ENCODE measurements around the gene ATP6V1F.

ATP6V1F gene

GRCh38 chr7:128862571-128863432 lies at the start of gene ATP6V1F:
TSS of gene ATP6V1F (plus strand) at chr7:128862856. CDS start at chr7:128862905, 49 bp downstream.
- peak; percentile 99 for DNase-seq

DNA sequence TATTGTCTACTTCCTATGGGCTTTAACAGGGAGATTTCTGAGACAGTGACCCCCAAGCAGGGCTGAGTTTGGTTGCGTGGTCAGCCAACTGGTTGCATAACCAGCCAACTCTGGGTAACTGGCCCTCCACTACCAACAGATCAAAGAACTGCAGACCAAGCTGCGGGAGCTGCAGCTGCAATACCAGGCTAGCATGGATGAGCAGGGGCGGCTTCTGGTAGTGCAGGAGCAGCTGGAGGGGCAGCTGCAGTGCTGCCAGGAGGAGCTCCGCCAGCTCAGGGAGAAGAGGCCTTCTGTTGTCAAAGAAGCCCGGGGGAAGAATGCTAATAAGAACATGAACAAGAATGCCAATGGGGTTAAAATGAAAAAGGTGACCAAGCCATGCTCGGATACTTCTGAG lies 48.2 kb upstream of the ATP6V1F start:
- no peak for DNase-seq

DNA sequence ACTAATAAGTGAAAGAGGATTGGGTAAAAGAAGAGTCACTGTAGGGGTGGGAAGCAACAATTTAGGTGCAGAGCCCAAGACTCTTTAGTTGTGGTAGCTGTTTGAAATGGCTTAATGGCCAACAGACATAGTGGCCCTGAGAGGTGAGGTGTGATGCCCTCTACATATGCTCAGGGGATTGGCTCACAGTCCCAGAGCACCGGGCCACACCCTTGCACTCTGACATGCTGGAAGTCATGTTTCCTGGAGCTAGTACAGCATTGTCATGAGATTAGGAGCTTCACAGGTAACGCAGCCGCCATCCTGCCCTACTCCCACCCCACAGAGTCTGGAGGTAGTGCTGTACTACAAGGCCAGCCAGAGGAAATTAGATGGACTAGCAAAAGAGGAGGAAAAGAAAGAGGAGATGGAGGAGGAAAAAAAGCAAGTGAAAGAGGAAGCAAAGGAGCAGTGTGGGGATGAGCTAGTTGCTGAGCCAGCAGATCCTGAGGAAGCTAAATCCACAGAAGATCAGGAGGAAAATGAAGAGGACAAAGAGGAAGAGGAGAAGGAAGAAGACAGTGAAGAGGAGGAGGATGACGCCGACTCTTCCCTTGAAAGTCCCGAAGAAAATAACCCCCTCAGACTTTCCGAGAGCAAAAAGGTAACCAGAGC lies 47.2 kb upstream of the ATP6V1F start:
- no peak for DNase-seq

DNA sequence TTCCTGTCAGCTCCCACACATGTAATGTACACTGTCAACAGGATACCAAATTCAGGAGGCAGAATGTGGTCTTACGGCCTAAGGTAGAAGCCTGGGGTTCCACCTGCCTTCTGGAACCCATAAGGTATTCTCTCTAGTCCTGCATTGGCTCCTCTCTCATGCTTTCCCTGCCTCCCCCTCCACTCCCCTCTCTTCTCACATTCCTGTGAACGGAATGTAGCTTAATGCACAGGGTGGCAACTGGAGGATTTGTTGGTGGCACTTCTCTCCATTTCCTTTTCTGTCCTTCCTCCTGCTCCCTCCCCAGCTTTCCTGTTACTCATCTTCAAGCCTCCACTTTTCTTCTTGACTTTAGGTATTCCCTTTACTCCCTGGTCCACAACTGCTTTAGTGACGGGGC lies 44.0 kb upstream of the ATP6V1F start:
- no peak for DNase-seq

DNA sequence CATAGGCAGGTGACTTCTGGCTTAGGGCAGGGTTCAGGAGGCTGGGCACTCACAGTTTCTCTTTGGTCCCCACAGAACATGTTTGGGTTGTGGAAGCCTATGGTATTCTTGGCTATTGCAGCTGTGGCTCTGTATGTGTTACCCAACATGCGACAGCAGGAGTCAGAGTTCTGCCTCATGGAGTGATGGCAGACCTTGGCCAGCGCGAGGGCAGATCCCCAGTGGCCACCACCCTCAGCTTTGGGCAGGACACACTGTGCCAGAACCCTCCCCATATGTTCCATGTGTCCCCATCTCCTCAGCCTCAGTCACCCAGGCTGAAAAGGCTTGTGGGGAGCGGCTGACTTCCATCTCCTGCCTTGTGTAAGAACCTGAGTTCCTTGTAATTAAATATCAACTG lies 40.9 kb upstream of the ATP6V1F start:
- DNase-seq, result no peak

DNA sequence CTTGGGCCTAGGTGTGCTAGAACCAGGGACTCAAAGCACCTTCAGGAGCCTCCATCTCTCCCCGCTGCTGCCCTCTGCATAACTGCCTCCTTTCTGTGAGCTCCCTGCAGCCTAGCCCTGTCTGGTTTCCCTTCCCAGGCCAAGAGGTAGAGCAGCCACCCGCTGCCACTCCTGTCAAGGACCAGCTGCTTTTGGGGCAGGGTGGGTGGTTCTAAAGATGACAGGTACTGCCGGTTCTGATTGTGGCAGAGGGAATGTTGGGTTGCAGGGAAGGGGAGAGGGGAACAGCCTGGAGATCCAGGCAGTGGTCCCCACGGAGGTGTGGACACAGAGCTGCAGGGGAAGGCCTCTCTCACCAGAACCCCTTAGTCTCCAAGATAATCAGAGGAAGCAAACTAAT lies 36.1 kb upstream of the ATP6V1F start:
- no peak for DNase-seq

GRCh38 chr7:128826916-128827247 lies 35.8 kb upstream of the ATP6V1F start:
- no peak for DNase-seq

- DNase-seq, result no peak
These were observed 35.3 kb upstream of the ATP6V1F start for GRCh38 chr7:128827248-128827958.

GRCh38 chr7:128827971-128828711 lies 34.5 kb upstream of the ATP6V1F start:
- DNase-seq, result no peak

DNA sequence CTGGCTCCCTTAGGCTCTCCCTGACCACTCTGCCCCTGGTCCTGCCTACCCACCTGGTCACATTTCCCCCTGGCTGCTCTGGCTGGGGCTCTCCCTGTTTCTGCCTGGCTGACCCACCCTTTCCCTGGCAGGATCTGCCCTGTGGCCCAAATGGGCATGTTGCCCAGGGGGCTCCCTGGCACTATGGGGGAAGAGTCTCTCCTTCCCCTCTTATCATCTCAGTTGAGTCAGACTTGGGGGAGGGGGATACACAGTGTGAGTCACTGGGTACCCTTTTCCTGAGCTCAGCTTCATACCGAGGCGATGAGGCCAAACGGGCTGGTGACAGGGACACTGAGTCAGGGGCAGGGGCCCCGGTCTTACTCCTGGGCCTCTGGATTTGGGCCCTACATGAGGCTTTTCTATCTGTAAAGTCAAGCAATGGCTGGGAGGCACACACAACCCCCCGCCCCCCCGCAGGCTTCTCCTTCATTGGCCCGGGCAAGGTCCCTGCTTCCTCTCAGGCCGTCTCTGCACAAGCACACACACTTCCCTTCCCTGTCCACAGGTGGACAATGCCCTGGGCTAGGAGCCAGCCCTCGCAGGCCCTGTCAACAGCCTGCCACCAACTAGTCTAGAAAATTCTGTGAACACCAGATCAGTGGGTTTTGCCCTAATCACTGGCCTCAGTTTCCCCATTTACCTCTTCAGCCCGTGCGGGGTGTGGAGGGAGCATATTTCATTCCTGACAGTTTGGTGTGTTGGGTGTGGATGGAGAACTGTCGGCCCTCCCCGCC lies 33.1 kb upstream of the ATP6V1F start:
- no peak for DNase-seq

- DNase-seq, result no peak
These were observed 32.2 kb upstream of the ATP6V1F start, which contains the start of gene FLNC for GRCh38 chr7:128830231-128831177. TSS of gene FLNC (plus strand) at chr7:128830406. CDS start at chr7:128830638, 232 bp downstream.

DNA sequence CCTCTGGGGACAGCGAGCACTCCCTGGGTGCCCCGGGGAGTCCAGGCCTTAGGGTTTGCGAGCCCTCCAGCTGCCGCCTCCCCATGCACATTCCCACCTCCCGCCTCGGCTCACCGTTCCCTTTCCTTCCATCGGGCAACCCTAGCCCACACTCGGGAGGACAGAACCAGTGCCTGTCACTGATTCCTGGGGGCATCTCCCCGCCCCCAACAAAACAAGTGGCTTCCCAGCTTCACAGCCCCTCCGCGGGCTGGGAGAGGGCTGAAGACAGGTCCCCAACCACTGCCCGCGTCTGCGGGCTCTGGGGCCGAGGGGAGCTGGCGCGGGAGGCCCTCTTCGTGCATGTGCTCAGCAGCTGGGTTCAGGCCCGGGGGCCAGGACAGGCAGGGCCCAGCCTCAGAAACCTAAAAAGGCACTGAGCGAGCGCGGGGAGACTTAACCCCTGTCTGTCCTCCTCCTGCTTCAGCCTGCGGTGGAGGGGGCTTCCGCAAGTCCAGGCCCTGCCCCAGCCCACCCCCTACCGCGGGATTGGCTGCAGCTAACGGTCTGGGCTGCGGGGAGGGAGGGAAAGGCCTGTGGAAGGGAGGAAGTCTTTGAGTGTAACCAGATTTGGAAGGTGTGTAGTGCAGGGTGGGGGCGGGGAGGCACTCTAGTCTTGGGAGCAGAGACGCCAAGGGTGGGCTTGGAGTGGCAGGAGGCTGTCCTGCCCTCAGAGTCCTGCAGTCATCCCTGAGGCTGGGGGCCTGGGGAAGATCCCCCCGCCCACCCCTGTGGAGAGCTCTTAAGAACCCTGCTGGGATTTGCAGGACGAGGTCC lies 31.3 kb upstream of the ATP6V1F start:
- no peak for DNase-seq

DNA sequence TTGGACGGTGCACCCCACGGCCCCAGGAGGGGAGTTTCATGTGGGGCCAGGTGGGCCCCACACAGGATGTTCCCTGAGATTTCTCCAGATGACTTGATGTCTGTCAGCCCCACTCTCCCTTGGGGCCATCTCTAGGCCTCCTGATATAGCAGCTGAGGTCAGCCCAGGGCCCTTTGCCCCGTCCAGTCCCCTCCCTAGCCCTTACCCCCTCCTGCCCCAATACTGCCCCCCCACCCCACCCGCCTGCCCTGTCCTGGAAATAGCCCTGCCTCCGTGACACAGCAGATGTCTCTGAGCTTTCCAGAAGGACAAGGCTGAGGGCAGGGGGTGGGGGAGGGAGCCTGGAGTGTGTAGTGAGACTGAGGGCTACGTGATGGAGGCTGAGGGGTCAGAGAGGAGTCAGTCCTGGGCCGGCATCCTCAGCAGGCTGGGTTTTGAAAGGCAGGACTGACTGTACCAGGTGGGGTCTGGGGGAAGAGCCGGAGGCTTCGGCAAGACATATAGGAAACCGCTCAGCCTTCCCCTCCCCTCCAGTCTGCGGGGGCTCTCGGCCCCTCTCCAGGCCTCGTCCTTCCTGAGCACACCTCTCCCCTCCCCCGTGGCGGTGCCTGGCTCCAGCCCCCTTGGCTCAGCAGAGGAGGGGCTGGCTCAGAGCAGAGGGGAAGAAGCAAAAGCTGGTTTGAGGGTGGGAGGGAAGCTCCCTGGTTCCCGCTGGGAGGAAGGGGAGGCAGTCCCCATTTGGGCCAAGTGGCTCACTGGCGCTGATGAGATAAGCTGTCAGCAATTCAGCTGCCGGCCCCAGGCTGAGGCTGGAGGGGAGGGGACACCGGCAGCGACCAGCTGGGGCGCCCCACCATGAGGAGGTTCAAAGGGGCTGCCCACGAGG lies 30.4 kb upstream of the ATP6V1F start:
- peak; percentile 8 to 20 for DNase-seq

DNA sequence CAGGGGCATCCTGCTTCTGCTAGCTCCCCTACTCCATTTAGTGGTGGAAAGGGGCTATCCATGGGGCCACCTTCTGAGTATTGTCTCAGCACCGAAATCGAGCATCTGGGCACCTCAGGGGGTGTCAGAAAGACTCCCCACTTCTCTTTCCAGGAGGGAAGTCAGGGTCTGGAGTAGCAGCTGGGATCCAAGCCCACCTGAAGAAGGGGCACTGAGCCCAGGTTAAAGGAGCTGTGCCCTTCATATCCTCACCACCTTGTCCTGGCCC lies 29.8 kb upstream of the ATP6V1F start:
- DNase-seq, result no peak

DNA sequence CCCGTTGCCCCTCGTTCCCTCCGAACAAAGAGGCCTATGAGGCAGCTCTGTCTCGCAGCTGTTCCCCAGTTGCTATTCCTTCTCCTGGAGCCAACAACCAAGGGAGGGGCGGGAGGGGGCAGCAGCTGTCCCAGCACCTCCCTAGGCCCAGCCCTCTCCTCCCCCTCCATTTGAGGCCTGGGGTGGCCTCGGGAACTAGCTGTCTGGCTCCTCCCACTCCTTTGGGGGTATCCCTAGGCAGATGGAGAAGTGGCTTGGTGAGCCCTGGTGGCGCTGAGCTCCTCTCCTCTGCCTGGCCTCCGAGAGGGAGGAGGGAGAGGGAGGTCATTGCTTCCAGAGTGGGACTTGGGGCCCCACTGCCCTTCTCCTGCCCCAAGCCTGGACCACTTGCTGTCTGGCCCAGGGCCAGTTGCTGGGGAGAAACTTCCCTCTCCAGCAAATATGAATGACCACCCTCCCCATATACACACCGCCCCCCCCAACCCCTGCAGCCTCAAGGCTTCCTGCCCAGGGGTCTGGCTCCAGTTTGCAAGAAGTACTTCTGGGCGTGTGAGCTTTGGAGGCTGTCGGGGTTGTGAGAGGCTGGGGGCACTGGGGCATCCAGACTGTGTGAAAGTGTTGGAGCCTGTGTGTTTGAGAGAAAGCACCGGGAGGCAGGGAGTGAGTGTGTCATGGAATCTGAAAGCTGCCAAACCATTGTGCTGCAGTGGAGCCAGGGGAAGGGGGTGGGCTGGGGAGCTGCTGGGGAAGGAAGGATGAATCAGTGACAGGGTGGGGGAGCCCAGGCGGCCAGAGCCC lies 29.3 kb upstream of the ATP6V1F start:
- DNase-seq, result peak; percentile 14 to 55

DNA sequence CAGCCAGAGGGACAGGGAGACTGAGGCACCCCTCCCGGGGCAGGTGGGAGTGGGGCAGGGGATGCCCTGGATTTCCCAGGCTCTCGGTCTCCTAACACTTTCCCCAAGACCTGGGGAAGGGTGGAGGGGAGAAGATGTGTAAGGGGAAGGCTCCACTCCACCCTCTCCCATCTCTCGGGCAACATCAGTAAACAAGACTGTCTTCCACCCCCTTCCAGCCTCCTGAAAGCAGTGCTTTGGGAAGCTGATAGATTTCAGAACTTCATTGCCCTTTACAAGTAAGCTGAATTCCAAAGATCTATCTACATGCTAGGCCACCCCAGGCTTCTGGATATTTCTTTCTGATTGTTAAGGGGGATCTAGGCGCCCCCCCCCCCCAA lies 28.7 kb upstream of the ATP6V1F start:
- DNase-seq, result no peak

GRCh38 chr7:128835231-128835751 lies 27.4 kb upstream of the ATP6V1F start:
- DNase-seq, result no peak

All from NCI-H2081 (cell line).